CD4-positive, alpha-beta T cell treated with Interleukin-6 at 100 ng/mL for 8 hours (primary cell): ENCODE results near the gene FBXO31.
"Not testable (repeated sequence)": the region's sequence is repeated elsewhere in the genome, so short reads cannot be mapped to it uniquely, and the experiment has no call there.

Experiments used
- DNase-seq: peaks from one replicate; pipeline ENCODE4 v3.0.0-alpha.2; 2020; ENCODE audit warnings: mixed read lengths, low spot score

The FBXO31 gene

GRCh38 chr16:87411375-87412271, 28.0 kb upstream of the FBXO31 start:
- DNase-seq: no peak

GRCh38 chr16:87410968-87411367, 27.4 kb upstream of the FBXO31 start:
- DNase-seq: no peak

GRCh38 chr16:87410530-87410929, 27.0 kb upstream of the FBXO31 start:
- DNase-seq: no peak

GRCh38 chr16:87409781-87410180, 26.2 kb upstream of the FBXO31 start:
- no peak for DNase-seq

GRCh38 chr16:87409153-87409552, 25.6 kb upstream of the FBXO31 start:
- no peak for DNase-seq

GRCh38 chr16:87407511-87408112, 24.0 kb upstream of the FBXO31 start:
- no peak for DNase-seq

GRCh38 chr16:87406495-87407088, 23.0 kb upstream of the FBXO31 start:
- no peak for DNase-seq

- no peak for DNase-seq
Measured at GRCh38 chr16:87404764-87405625, 21.4 kb upstream of the FBXO31 start.

GRCh38 chr16:87395181-87395842, 11.7 kb upstream of the FBXO31 start:
- no peak for DNase-seq

- no peak for DNase-seq
Measured at GRCh38 chr16:87393680-87394055, 10.1 kb upstream of the FBXO31 start.

GRCh38 chr16:87392821-87393679, 9.5 kb upstream of the FBXO31 start:
- peak; percentile 28 for DNase-seq

GRCh38 chr16:87391950-87392820, 8.6 kb upstream of the FBXO31 start, which contains the start of gene MAP1LC3B:
MAP1LC3B (plus strand) TSS chr16:87392336; CDS start chr16:87392428, 92 bp downstream.
- DNase-seq: peak; percentile 97

- no peak for DNase-seq
Measured at GRCh38 chr16:87391324-87391949, 7.9 kb upstream of the FBXO31 start.

GRCh38 chr16:87390641-87391323, 7.2 kb upstream of the FBXO31 start:
- no peak for DNase-seq

GRCh38 chr16:87389914-87390313, 6.3 kb upstream of the FBXO31 start:
- not testable (repeated sequence) for DNase-seq

GRCh38 chr16:87389245-87389644, 5.7 kb upstream of the FBXO31 start:
- no peak for DNase-seq

GRCh38 chr16:87388818-87389134, 5.2 kb upstream of the FBXO31 start:
- no peak for DNase-seq
